ENCODE measurements around the gene NUFIP1.

The NUFIP1 gene

DNA sequence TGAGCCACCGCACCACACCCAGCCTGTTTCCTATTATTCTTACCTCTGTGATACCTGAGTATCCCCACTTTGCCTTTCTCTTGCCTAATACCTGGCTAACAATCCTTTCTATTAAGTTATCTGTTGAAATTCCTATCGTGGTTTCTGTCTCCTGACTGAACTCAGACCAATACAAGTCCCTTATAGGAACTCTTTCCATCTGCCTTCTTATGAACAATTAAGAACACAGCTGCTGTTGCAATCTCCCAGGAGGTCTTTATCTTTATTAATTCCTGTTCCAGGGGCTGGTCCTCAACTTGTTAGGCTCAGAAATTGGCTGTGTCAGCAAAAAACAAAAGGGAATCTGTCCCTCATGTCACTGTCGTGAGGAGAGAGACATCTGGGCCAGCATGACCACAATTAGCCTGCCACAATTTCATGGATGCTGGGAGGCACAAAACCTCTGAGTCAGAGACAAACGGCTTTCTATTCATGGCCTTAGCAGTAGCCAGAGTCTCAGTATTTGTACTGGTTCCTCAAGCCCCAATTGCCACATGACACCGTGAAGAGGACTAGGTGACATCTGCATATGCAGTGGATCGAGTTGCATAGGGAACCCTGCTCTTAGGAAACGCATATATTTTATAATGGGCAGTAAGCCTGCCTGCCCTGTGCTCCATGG lies 58.2 kb downstream of the NUFIP1 start:
- peaks cover 7 to 8% of the 10 kb centered on the region in 2 donors for H3K4me1 ChIP-seq (ENCODE audit: control insufficient read depth in 2 of 2, insufficient read depth in 1 of 2, low read depth in 1 of 2, low read length in 2 of 2)
- no peaks in the 10 kb centered on the region for H3K36me3 ChIP-seq (replicated peaks in 1 of 2; ENCODE audit: control insufficient read depth in 2 of 2, insufficient read depth in 2 of 2, low read length in 2 of 2)
- no peak overlapping the region for H3K23ac ChIP-seq (ENCODE audit: low read depth, low read length, poor library complexity)
- no peaks in the 10 kb centered on the region for H3K9me3 ChIP-seq (replicated peaks in 1 of 2; ENCODE audit: control insufficient read depth in 2 of 2, insufficient read depth in 1 of 2, low read depth in 1 of 2, low read length in 2 of 2)
- no peaks in the 10 kb centered on the region for H3K79me1 ChIP-seq (ENCODE audit: low read depth, low read length)
- no CpG with 5 or more reads among the region's 7 CpGs for WGBS, 2 donors (ENCODE audit: extremely low coverage in 2 of 2, insufficient read length in 2 of 2, insufficient replicate concordance in 1 of 2)
- no peak overlapping the region for H3K4ac ChIP-seq (ENCODE audit: low read length)
- H2AK5ac ChIP-seq (ENCODE audit: low read depth, low read length) = no peak overlapping the region
- H3K4me3 ChIP-seq (ENCODE audit: low read length in 2 of 2) = no peak overlapping the region
- no peak overlapping the region for H2BK15ac ChIP-seq (ENCODE audit: low read length)
- peak overlapping the region; percentile 27 for H3K27ac ChIP-seq (replicated peaks; ENCODE audit: low read length)
- no peak overlapping the region for H4K8ac ChIP-seq (ENCODE audit: low read depth, low read length)
- no peak overlapping the region for H3K4me2 ChIP-seq (ENCODE audit: insufficient read depth, low read length, poor library complexity, severe bottlenecking)
- peak overlapping the region; percentile 72 for H2AFZ ChIP-seq (ENCODE audit: low read length)
- no peak overlapping the region for H2BK120ac ChIP-seq (ENCODE audit: low read depth, low read length)
- no peak overlapping the region for H2BK12ac ChIP-seq (ENCODE audit: low read length)
- no peak overlapping the region for H3K9ac ChIP-seq (ENCODE audit: low read depth, low read length, poor library complexity)
- H3K18ac ChIP-seq (ENCODE audit: low read length) = no peak overlapping the region
- no peak overlapping the region for H3K14ac ChIP-seq (ENCODE audit: low read length)
- H2BK5ac ChIP-seq (ENCODE audit: low read length) = no peak overlapping the region
- no peak for DNase-seq (ENCODE audit: low spot score)
- H3K27me3 ChIP-seq (ENCODE audit: control insufficient read depth in 3 of 3, insufficient read depth in 3 of 3, low read depth in 1 of 3, low read length in 3 of 3) = no peaks in the 10 kb centered on the region
- no peak overlapping the region for H4K91ac ChIP-seq (ENCODE audit: low read depth, low read length, poor library complexity)

DNA sequence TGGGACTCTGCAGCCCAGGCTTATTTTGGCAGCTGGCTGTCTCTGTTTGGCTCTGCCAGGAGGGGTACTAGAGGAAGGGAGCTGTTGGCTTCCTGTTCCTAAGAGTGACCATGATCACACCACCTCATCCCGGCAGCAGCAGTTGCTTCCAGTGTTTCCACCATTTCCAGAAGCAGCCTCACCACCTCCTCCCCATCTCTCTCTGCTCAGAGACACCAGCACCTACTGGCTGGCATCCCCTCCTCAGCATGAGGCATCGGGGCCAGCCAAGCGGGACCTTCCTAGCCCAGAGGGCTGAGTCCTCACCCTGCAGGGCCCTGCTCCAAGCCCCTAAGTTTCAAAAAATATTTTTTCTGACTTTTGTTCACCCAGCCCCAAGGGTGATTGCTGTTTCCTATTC lies 59.0 kb downstream of the NUFIP1 start:
- DNase-seq (ENCODE audit: low spot score) = no peak
- H4K8ac ChIP-seq (ENCODE audit: low read depth, low read length) = no peak overlapping the region
- peak overlapping the region; percentile 7 for H2BK5ac ChIP-seq (ENCODE audit: low read length)
- H3K18ac ChIP-seq (ENCODE audit: low read length) = no peak overlapping the region
- H3K23ac ChIP-seq (ENCODE audit: low read depth, low read length, poor library complexity) = no peak overlapping the region
- H3K4me1 ChIP-seq (ENCODE audit: control insufficient read depth in 2 of 2, insufficient read depth in 1 of 2, low read depth in 1 of 2, low read length in 2 of 2) = peaks cover 7 to 8% of the 10 kb centered on the region in 2 donors
- no peak overlapping the region for H4K91ac ChIP-seq (ENCODE audit: low read depth, low read length, poor library complexity)
- H2BK12ac ChIP-seq (ENCODE audit: low read length) = no peak overlapping the region
- H3K79me1 ChIP-seq (ENCODE audit: low read depth, low read length) = no peaks in the 10 kb centered on the region
- no peak overlapping the region for H2BK120ac ChIP-seq (ENCODE audit: low read depth, low read length)
- H3K4me2 ChIP-seq (ENCODE audit: insufficient read depth, low read length, poor library complexity, severe bottlenecking) = no peak overlapping the region
- H3K27ac ChIP-seq (replicated peaks; ENCODE audit: low read length) = no peak overlapping the region
- H3K9me3 ChIP-seq (replicated peaks in 1 of 2; ENCODE audit: control insufficient read depth in 2 of 2, insufficient read depth in 1 of 2, low read depth in 1 of 2, low read length in 2 of 2) = no peaks in the 10 kb centered on the region
- no peak overlapping the region for H3K4ac ChIP-seq (ENCODE audit: low read length)
- no peaks in the 10 kb centered on the region for H3K36me3 ChIP-seq (replicated peaks in 1 of 2; ENCODE audit: control insufficient read depth in 2 of 2, insufficient read depth in 2 of 2, low read length in 2 of 2)
- peak overlapping the region; percentile 20 for H2AFZ ChIP-seq (ENCODE audit: low read length)
- H3K27me3 ChIP-seq (ENCODE audit: control insufficient read depth in 3 of 3, insufficient read depth in 3 of 3, low read depth in 1 of 3, low read length in 3 of 3) = no peaks in the 10 kb centered on the region
- no peak overlapping the region for H2BK15ac ChIP-seq (ENCODE audit: low read length)
- H3K14ac ChIP-seq (ENCODE audit: low read length) = no peak overlapping the region
- no CpG with 5 or more reads among the region's 3 CpGs for WGBS, 2 donors (ENCODE audit: extremely low coverage in 2 of 2, insufficient read length in 2 of 2, insufficient replicate concordance in 1 of 2)
- H3K4me3 ChIP-seq (ENCODE audit: low read length in 2 of 2) = no peak overlapping the region
- no peak overlapping the region for H2AK5ac ChIP-seq (ENCODE audit: low read depth, low read length)
- no peak overlapping the region for H3K9ac ChIP-seq (ENCODE audit: low read depth, low read length, poor library complexity)

DNA sequence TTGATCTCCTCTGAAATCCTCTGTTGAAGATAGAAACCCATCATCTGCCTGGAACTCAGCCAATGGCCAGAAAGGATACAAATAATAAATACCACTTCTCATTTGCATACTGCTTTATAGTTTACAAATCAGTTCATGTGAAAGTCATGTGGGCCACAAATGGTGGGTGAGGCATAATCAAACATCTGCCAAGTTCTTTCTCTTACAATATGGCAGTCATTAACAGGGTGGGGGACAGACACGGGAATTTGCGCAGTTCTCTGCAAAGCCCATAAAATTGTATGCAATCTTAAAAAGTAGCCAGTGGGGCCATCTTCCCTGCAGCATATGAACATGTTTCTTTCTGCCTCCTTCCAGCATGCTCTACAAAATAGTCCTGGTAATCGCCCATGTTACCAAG lies 59.6 kb downstream of the NUFIP1 start:
- no peak overlapping the region for H3K9ac ChIP-seq (ENCODE audit: low read depth, low read length, poor library complexity)
- H2BK120ac ChIP-seq (ENCODE audit: low read depth, low read length) = no peak overlapping the region
- H3K79me1 ChIP-seq (ENCODE audit: low read depth, low read length) = no peaks in the 10 kb centered on the region
- H3K36me3 ChIP-seq (replicated peaks in 1 of 2; ENCODE audit: control insufficient read depth in 2 of 2, insufficient read depth in 2 of 2, low read length in 2 of 2) = no peaks in the 10 kb centered on the region
- no peak for DNase-seq (ENCODE audit: low spot score)
- no peak overlapping the region for H2AFZ ChIP-seq (ENCODE audit: low read length)
- no peak overlapping the region for H3K14ac ChIP-seq (ENCODE audit: low read length)
- no peak overlapping the region for H3K18ac ChIP-seq (ENCODE audit: low read length)
- no peak overlapping the region for H3K27ac ChIP-seq (replicated peaks; ENCODE audit: low read length)
- no peak overlapping the region for H4K8ac ChIP-seq (ENCODE audit: low read depth, low read length)
- H3K4me2 ChIP-seq (ENCODE audit: insufficient read depth, low read length, poor library complexity, severe bottlenecking) = no peak overlapping the region
- WGBS, 2 donors (ENCODE audit: extremely low coverage in 2 of 2, insufficient read length in 2 of 2, insufficient replicate concordance in 1 of 2) = no CpG with 5 or more reads among the region's 3 CpGs
- H2BK12ac ChIP-seq (ENCODE audit: low read length) = no peak overlapping the region
- H2BK5ac ChIP-seq (ENCODE audit: low read length) = peak overlapping the region; percentile 7
- H2BK15ac ChIP-seq (ENCODE audit: low read length) = no peak overlapping the region
- peaks cover 0 to 6% (median 0%) of the 10 kb centered on the region in 3 experiments for H3K27me3 ChIP-seq (ENCODE audit: control insufficient read depth in 3 of 3, insufficient read depth in 3 of 3, low read depth in 1 of 3, low read length in 3 of 3)
- peaks cover 7 to 11% of the 10 kb centered on the region in 2 donors for H3K4me1 ChIP-seq (ENCODE audit: control insufficient read depth in 2 of 2, insufficient read depth in 1 of 2, low read depth in 1 of 2, low read length in 2 of 2)
- no peaks in the 10 kb centered on the region for H3K9me3 ChIP-seq (replicated peaks in 1 of 2; ENCODE audit: control insufficient read depth in 2 of 2, insufficient read depth in 1 of 2, low read depth in 1 of 2, low read length in 2 of 2)
- H3K4me3 ChIP-seq (ENCODE audit: low read length in 2 of 2) = no peak overlapping the region
- no peak overlapping the region for H3K23ac ChIP-seq (ENCODE audit: low read depth, low read length, poor library complexity)
- H4K91ac ChIP-seq (ENCODE audit: low read depth, low read length, poor library complexity) = no peak overlapping the region
- no peak overlapping the region for H3K4ac ChIP-seq (ENCODE audit: low read length)
- no peak overlapping the region for H2AK5ac ChIP-seq (ENCODE audit: low read depth, low read length)

DNA sequence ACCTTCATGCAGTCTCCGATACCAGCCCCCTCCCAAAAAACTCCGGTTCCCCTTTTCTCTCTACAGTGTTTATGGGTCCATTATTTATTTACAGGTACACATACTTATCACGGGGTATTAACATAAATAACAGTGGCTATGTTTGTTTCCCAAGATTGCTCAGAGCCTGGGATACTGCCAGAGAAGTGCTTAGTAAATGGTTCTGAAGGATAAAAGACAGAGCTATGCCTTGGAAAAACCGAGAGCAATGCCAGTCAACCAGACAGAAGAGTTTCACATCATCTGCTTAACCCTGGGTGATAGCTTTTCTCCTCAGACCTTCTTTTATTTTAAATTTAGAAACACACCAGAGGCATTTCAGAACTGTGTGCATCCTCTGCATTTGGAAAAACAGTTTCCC lies 61.3 kb downstream of the NUFIP1 start:
- no peak overlapping the region for H3K4me2 ChIP-seq (ENCODE audit: insufficient read depth, low read length, poor library complexity, severe bottlenecking)
- H3K18ac ChIP-seq (ENCODE audit: low read length) = no peak overlapping the region
- peaks cover 5 to 12% of the 10 kb centered on the region in 2 donors for H3K4me1 ChIP-seq (ENCODE audit: control insufficient read depth in 2 of 2, insufficient read depth in 1 of 2, low read depth in 1 of 2, low read length in 2 of 2)
- WGBS, 2 donors (ENCODE audit: extremely low coverage in 2 of 2, insufficient read length in 2 of 2, insufficient replicate concordance in 1 of 2) = no CpG with 5 or more reads among the region's 4 CpGs
- H3K4ac ChIP-seq (ENCODE audit: low read length) = no peak overlapping the region
- H3K27ac ChIP-seq (replicated peaks; ENCODE audit: low read length) = no peak overlapping the region
- H2BK120ac ChIP-seq (ENCODE audit: low read depth, low read length) = no peak overlapping the region
- H3K27me3 ChIP-seq (ENCODE audit: control insufficient read depth in 3 of 3, insufficient read depth in 3 of 3, low read depth in 1 of 3, low read length in 3 of 3) = peaks cover 0 to 6% (median 0%) of the 10 kb centered on the region in 3 experiments
- H3K14ac ChIP-seq (ENCODE audit: low read length) = no peak overlapping the region
- no peaks in the 10 kb centered on the region for H3K36me3 ChIP-seq (replicated peaks in 1 of 2; ENCODE audit: control insufficient read depth in 2 of 2, insufficient read depth in 2 of 2, low read length in 2 of 2)
- no peak overlapping the region for H4K8ac ChIP-seq (ENCODE audit: low read depth, low read length)
- H3K9me3 ChIP-seq (replicated peaks in 1 of 2; ENCODE audit: control insufficient read depth in 2 of 2, insufficient read depth in 1 of 2, low read depth in 1 of 2, low read length in 2 of 2) = no peaks in the 10 kb centered on the region
- no peak overlapping the region for H2AFZ ChIP-seq (ENCODE audit: low read length)
- H2AK5ac ChIP-seq (ENCODE audit: low read depth, low read length) = no peak overlapping the region
- H2BK5ac ChIP-seq (ENCODE audit: low read length) = no peak overlapping the region
- no peak overlapping the region for H4K91ac ChIP-seq (ENCODE audit: low read depth, low read length, poor library complexity)
- DNase-seq (ENCODE audit: low spot score) = no peak
- no peak overlapping the region for H3K23ac ChIP-seq (ENCODE audit: low read depth, low read length, poor library complexity)
- H3K4me3 ChIP-seq (ENCODE audit: low read length in 2 of 2) = no peak overlapping the region
- no peak overlapping the region for H2BK15ac ChIP-seq (ENCODE audit: low read length)
- H3K79me1 ChIP-seq (ENCODE audit: low read depth, low read length) = no peaks in the 10 kb centered on the region
- no peak overlapping the region for H2BK12ac ChIP-seq (ENCODE audit: low read length)
- no peak overlapping the region for H3K9ac ChIP-seq (ENCODE audit: low read depth, low read length, poor library complexity)
